AG09309 (cell line): ENCODE results near the gene PPP1R2.
"Not testable (repeated sequence)": the region's sequence is repeated elsewhere in the genome, so short reads cannot be mapped to it uniquely, and the experiment has no call there.

Experiments used
- DNase-seq: peaks from one replicate; pipeline ENCODE4 v3.0.0-alpha.2; 2010; ENCODE audit warnings: low read depth
- H3K4me3 ChIP-seq: 2 replicates; pipeline ENCODE4 v1.5.1; 2011; ENCODE audit warnings: mild to moderate bottlenecking, low read depth, low read length, moderate library complexity; ENCODE audit not compliant: control insufficient read depth
- CTCF ChIP-seq: IDR thresholded peaks from 2 replicates; pipeline ENCODE4 v1.5.1; 2011; ENCODE audit warnings: mild to moderate bottlenecking, low read depth, low read length, inconsistent platforms; ENCODE audit not compliant: insufficient read depth, control insufficient read depth; ENCODE audit errors: missing control alignments

The PPP1R2 gene

GRCh38 chr3:195542698-195543499 lies at the start of gene PPP1R2:
Gene PPP1R2, minus strand, starts transcription at chr3:195543325. Its CDS starts 300 bp downstream, at chr3:195543025.
- TF ChIP-seq CTCF = no peak
- peak within 1 kb of the TSS; percentile 88 for H3K4me3 ChIP-seq

DNA sequence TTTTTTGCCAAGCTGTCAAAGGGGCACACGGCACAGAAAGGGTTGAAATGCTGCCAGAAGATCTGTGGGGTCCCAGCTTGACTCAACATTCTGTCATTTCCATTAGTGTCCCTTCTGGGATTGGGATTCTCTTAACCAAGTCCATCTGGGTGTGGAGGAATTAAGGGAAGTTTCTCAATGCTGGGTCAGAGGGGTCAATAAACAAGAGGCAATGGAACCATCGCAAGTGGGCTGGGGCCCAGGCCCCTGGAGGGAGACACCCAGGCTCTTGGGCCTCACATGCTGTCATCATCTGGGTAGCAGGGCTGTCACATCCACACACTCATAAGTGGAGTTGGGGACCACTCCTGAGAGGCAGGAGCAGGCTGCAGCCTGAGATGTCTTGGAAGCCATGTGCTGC lies 48.7 kb upstream of the PPP1R2 start:
- TF ChIP-seq CTCF = no peak
- H3K4me3 ChIP-seq = no peak overlapping the region
- DNase-seq = no peak

More at GRCh38 chr3:195542698-195543499, at the start of gene PPP1R2:
- peak; percentile 29 for DNase-seq

- no peak overlapping the region for H3K4me3 ChIP-seq
- TF ChIP-seq CTCF = no peak
These were observed 48.1 kb upstream of the PPP1R2 start for GRCh38 chr3:195591220-195591619.

DNA sequence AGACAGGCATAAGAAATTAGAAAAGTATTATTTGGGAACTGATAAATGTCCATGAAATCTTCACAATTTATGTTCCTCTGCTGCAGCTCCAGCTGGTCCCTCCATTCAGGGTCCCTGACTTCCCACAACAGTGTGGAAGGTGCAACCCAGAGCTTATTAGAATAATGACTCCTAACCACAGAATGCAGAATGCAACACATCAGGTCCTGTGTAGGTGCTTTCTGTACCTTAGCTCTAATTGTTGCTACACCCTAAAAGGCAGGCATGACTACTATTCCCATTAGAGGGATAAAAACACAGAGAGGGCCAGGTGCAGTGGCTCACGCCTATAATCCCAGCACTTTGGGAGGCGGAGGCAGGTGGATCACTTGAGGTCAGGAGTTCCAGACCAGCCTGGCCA lies 47.3 kb upstream of the PPP1R2 start:
- H3K4me3 ChIP-seq, DNase-seq: not testable (repeated sequence)

More at GRCh38 chr3:195591220-195591619, 48.1 kb upstream of the PPP1R2 start:
- no peak for DNase-seq

DNA sequence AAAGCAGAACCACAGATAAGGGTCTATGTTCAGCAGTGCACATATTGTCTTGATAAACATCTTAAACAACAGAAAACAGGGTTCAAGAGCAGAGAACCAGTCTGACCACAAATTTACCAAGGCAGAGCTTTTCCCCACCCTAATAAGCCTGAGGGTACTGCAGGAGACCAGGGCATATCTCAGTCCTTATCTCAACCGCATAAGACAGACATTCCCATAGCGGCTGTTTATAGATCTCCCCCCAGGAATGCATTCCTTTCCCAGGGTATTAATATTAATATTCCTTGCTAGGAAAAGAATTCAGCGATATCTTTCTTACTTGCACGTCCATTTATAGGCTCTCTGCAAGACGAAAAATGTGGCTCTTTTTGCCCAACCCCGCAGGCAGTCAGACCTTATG lies 46.7 kb upstream of the PPP1R2 start:
- H3K4me3 ChIP-seq, DNase-seq: not testable (repeated sequence)

DNA sequence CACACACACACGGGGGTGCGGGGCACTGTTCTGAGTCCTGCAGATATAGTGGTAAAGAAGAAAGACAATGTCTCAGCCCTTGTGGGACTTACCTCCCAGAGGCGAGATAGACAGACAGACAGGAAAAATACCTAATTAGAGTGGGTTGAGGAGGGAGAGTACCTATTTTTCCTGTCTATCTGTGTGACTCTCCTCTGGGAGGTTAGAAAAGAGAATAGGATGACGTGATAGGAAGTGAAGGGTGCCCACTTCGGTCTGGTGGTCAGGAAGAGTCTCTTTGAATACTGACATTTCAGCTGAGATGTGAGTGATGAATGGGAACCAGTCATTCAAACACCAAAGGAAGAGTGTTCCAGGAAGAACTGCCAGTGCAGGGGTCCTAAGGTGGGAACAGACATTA lies 44.7 kb upstream of the PPP1R2 start:
- no peak for DNase-seq
- H3K4me3 ChIP-seq = no peak overlapping the region
- no peak for TF ChIP-seq CTCF

- no peak for TF ChIP-seq CTCF
- DNase-seq = no peak
- H3K4me3 ChIP-seq = no peak overlapping the region
These were observed 44.3 kb upstream of the PPP1R2 start for GRCh38 chr3:195587406-195587805.

DNA sequence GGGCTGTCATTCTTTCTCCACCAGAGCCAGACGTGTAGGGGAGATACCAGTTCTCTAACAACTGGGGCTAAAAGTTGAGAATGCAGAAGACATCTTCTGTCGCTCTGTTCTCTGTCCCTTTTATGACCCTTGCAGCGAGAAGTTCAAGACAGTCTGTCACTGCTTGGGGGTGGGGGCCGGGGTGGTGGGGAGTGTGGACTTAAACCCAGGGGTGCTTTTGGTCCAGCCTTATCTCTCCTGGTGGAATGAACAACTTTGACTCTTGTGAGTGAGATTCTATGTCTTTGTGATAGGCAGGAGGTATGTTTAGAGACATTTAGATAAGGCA lies 41.4 kb upstream of the PPP1R2 start:
- no peak overlapping the region for H3K4me3 ChIP-seq
- TF ChIP-seq CTCF = no peak
- DNase-seq = no peak
